HG03097 (cell line): Measurements from ENCODE around the gene ZNF205.
"Not testable (repeated sequence)": the region's sequence is repeated elsewhere in the genome, so short reads cannot be mapped to it uniquely, and the experiment has no call there.

Source experiments
- ATAC-seq: cut with Tn5 transposase; IDR thresholded peaks from one replicate; pipeline ENCODE4 v1.9.1; 2021; ENCODE audit not compliant: unreplicated experiment, low FRiP score

The ZNF205 gene

GRCh38 chr16:3129137-3130131 lies 17.0 kb downstream of the ZNF205 start:
- no peak for ATAC-seq

- ATAC-seq, result no peak
These were observed 19.5 kb downstream of the ZNF205 start for GRCh38 chr16:3131755-3132377.

GRCh38 chr16:3133844-3134243 lies 21.5 kb downstream of the ZNF205 start:
- no peak for ATAC-seq

GRCh38 chr16:3134338-3135125 lies 22.1 kb downstream of the ZNF205 start, which contains the start of gene ZNF213:
Gene ZNF213 (plus strand): TSS chr16:3135029. CDS start chr16:3137281, 2,252 bp downstream.
- peak; percentile 85 for ATAC-seq

- peak; percentile 21 for ATAC-seq
These were observed 22.8 kb downstream of the ZNF205 start for GRCh38 chr16:3135126-3135715.

GRCh38 chr16:3137267-3137666 lies 24.9 kb downstream of the ZNF205 start:
- ATAC-seq, result no peak

- no peak for ATAC-seq
These were observed 26.0 kb downstream of the ZNF205 start for GRCh38 chr16:3138342-3138741.

- ATAC-seq, result no peak
These were observed 26.5 kb downstream of the ZNF205 start for GRCh38 chr16:3138823-3139426.

GRCh38 chr16:3139561-3139960 lies 27.2 kb downstream of the ZNF205 start:
- ATAC-seq, result not testable (repeated sequence)

- ATAC-seq, result no peak
These were observed 28.4 kb downstream of the ZNF205 start for GRCh38 chr16:3140603-3141427.

GRCh38 chr16:3141781-3142311 lies 29.5 kb downstream of the ZNF205 start:
- ATAC-seq, result no peak

GRCh38 chr16:3142327-3142726 lies 29.9 kb downstream of the ZNF205 start:
- ATAC-seq, result no peak

- ATAC-seq, result no peak
These were observed 30.4 kb downstream of the ZNF205 start for GRCh38 chr16:3142770-3143169.

- ATAC-seq, result no peak
These were observed 30.8 kb downstream of the ZNF205 start for GRCh38 chr16:3143189-3143588.

GRCh38 chr16:3143598-3144320 lies 31.4 kb downstream of the ZNF205 start:
- no peak for ATAC-seq

GRCh38 chr16:3144321-3144983 lies 32.1 kb downstream of the ZNF205 start:
- ATAC-seq, result no peak

GRCh38 chr16:3145151-3145550 lies 32.8 kb downstream of the ZNF205 start:
- ATAC-seq, result no peak

GRCh38 chr16:3145660-3146059 lies 33.3 kb downstream of the ZNF205 start:
- ATAC-seq, result no peak
